ENCODE results near the gene PTPRK. TPM values are rescaled to one million over a fixed set of nuclear protein-coding genes. Genes with fewer than 3 reads are reported as not detected.

The PTPRK gene
- total RNA-seq, 2 donors from 2014 or later = 33.7 to 36.0 TPM

DNA sequence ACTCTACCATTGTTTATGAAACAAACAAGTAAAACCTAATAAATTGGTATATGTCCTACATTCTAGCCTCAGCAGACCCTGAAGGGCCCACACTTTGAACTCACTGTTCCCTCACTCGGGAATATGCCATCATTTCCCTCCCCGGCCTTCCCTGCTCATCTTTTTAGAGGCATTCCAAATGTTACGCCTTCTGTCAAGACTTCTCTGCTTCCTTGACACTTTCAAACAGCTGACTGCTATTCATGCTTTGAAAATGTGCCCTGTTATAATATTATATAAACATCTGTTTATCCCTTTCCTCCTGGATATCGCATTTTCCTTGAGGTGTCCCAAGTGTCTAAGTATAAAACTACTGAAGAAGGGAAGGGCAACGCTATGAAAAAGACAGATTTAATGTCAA is 370.0 kb downstream of the PTPRK start:
- H3K27ac ChIP-seq = no peak overlapping the region
- no peak for ATAC-seq (ENCODE audit: insufficient number of reproducible peaks, low FRiP score, low read depth)
- TF ChIP-seq, protein P1, sequence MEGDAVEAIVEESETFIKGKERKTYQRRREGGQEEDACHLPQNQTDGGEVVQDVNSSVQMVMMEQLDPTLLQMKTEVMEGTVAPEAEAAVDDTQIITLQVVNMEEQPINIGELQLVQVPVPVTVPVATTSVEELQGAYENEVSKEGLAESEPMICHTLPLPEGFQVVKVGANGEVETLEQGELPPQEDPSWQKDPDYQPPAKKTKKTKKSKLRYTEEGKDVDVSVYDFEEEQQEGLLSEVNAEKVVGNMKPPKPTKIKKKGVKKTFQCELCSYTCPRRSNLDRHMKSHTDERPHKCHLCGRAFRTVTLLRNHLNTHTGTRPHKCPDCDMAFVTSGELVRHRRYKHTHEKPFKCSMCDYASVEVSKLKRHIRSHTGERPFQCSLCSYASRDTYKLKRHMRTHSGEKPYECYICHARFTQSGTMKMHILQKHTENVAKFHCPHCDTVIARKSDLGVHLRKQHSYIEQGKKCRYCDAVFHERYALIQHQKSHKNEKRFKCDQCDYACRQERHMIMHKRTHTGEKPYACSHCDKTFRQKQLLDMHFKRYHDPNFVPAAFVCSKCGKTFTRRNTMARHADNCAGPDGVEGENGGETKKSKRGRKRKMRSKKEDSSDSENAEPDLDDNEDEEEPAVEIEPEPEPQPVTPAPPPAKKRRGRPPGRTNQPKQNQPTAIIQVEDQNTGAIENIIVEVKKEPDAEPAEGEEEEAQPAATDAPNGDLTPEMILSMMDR (IDR thresholded peaks at IDR 0.05) = no peak
- no peaks in the 10 kb centered on the region for H3K9me3 ChIP-seq
- no peak overlapping the region for H3K4me3 ChIP-seq
- no peaks in the 10 kb centered on the region for H3K27me3 ChIP-seq (replicated peaks; ENCODE audit: insufficient read depth)
- no peak for DNase-seq (ENCODE audit: low spot score)
- no peaks in the 10 kb centered on the region for H3K36me3 ChIP-seq
- H3K4me1 ChIP-seq (ENCODE audit: control insufficient read depth in 1 of 2, low read depth in 2 of 2) = no peaks in the 10 kb centered on the region

DNA sequence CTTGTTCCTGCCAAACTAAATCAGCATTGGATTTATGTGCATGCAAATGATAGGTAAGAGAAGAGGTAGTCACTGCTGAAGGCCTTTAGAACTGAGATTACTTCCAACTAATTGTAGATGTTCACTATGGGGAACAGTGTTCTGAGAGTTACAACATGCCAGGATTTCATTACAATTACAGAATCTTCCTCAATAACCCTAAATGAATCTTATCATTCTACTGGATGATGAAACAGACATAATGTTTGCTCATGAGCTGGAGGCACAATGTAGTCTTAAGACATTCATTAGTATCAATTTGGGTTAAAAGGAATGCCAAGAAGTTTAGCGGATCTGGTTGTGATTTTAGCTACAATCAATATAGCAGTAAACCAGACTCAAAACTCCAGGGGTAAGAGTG is 370.6 kb downstream of the PTPRK start:
- no peak for DNase-seq (ENCODE audit: low spot score)
- H3K27ac ChIP-seq = no peak overlapping the region
- no peak for ATAC-seq (ENCODE audit: insufficient number of reproducible peaks, low FRiP score, low read depth)
- H3K9me3 ChIP-seq = no peaks in the 10 kb centered on the region
- no peaks in the 10 kb centered on the region for H3K4me1 ChIP-seq (ENCODE audit: control insufficient read depth in 1 of 2, low read depth in 2 of 2)
- TF ChIP-seq, protein P1 (IDR thresholded peaks at IDR 0.05) = no peak
- no peaks in the 10 kb centered on the region for H3K27me3 ChIP-seq (replicated peaks; ENCODE audit: insufficient read depth)
- no peak overlapping the region for H3K4me3 ChIP-seq
- H3K36me3 ChIP-seq = no peaks in the 10 kb centered on the region

DNA sequence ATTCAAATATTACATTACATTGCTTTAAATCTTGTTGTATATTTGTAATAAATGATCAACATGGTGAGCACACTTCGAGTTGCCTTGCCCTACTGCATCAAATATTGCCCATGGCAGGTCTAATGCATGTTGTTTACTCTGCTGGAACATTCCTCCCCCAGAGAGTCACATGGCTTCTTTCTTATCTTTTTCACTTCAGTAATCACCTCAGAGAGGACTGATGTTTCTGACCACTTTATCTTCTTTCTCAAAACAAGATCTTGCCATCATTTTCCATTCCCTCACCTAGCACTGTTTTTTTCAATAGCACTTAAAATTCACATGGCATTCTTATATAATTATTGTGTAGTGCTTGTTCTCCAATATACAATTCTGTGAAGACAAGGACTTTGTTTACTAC is 376.1 kb downstream of the PTPRK start:
- Histone ChIP-seq H3K9me3 (no peaks in the 10 kb centered on the region), H3K27ac (no peak overlapping the region), H3K4me3 (no peak overlapping the region), H3K36me3 (no peaks in the 10 kb centered on the region), H3K4me1 (ENCODE audit: control insufficient read depth in 1 of 2, low read depth in 2 of 2) (peaks cover 0 to 5% of the 10 kb centered on the region in 2 donors), H3K27me3 (replicated peaks; ENCODE audit: insufficient read depth) (no peaks in the 10 kb centered on the region)
- no peak for ATAC-seq (ENCODE audit: insufficient number of reproducible peaks, low FRiP score, low read depth)
- no peak for DNase-seq (ENCODE audit: low spot score)
- TF ChIP-seq, protein P1 (IDR thresholded peaks at IDR 0.05) = no peak

DNA sequence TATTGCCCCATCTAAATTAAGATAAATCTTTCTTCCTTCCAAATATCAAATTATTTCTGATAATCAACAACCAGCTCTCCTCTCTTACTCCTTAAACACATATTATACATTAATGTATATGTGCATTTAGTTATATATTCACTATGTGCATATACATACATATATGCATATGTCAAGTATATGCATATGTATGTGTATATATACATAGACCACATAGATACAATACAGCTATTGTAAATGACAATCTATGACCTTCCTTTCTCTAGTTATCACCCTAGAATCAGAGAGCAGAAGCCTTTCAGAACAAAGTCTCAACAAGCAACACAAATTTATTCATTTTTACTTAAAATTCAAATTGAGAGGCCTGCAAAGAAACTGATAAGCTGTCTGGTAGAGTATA is 378.5 kb downstream of the PTPRK start:
- no peak overlapping the region for H3K4me3 ChIP-seq
- ATAC-seq (ENCODE audit: insufficient number of reproducible peaks, low FRiP score, low read depth) = no peak

DNA sequence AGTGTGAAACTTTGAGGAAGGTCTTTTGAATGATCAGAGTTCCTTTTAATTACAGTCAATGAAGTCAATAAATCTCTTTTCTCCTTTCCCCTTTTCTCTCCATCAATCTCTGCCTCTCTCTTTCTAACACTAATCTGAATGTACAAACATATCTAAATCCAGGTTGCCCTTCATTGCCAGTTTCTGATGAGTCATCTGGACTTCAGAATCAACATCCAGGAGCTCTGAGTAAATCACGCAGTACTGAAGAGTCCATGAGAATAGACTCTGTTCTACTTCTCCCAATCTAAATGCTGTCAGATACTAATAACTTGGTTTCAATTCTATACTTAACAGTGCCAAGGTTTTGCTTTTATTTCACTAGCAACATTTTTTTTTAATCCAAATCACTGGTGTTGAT is 380.9 kb downstream of the PTPRK start:
- no peak for ATAC-seq (ENCODE audit: insufficient number of reproducible peaks, low FRiP score, low read depth)
- H3K27ac ChIP-seq = no peak overlapping the region

More for the DNA sequence above, 378.5 kb downstream of the PTPRK start:
- Histone ChIP-seq H3K4me1 (ENCODE audit: control insufficient read depth in 1 of 2, low read depth in 2 of 2) (peaks cover 0 to 5% of the 10 kb centered on the region in 2 donors), H3K27ac (no peak overlapping the region), H3K36me3 (no peaks in the 10 kb centered on the region), H3K27me3 (replicated peaks; ENCODE audit: insufficient read depth) (no peaks in the 10 kb centered on the region), H3K9me3 (no peaks in the 10 kb centered on the region)
- DNase-seq (ENCODE audit: low spot score) = no peak
- TF ChIP-seq, protein P1 (IDR thresholded peaks at IDR 0.05) = no peak

More for the DNA sequence above, 380.9 kb downstream of the PTPRK start:
- Histone ChIP-seq H3K36me3 (no peaks in the 10 kb centered on the region), H3K27me3 (replicated peaks; ENCODE audit: insufficient read depth) (no peaks in the 10 kb centered on the region), H3K4me3 (no peak overlapping the region), H3K9me3 (no peaks in the 10 kb centered on the region), H3K4me1 (ENCODE audit: control insufficient read depth in 1 of 2, low read depth in 2 of 2) (peaks cover 0 to 5% of the 10 kb centered on the region in 2 donors)
- TF ChIP-seq, protein P1 (IDR thresholded peaks at IDR 0.05) = no peak
- no peak for DNase-seq (ENCODE audit: low spot score)

Data from thoracic aorta (tissue), 2 donors.